GM19468 (cell line): ENCODE results near the gene PTPRN2.
"Not testable (repeated sequence)": the region's sequence is repeated elsewhere in the genome, so short reads cannot be mapped to it uniquely, and the experiment has no call there.

Experiments
- ATAC-seq: cut with Tn5 transposase; IDR thresholded peaks from one replicate; pipeline ENCODE4 v1.9.1; 2021; ENCODE audit warnings: mild to moderate bottlenecking, moderate library complexity, moderate number of reproducible peaks; ENCODE audit not compliant: unreplicated experiment; ENCODE audit errors: extremely low read depth

PTPRN2 gene

DNA sequence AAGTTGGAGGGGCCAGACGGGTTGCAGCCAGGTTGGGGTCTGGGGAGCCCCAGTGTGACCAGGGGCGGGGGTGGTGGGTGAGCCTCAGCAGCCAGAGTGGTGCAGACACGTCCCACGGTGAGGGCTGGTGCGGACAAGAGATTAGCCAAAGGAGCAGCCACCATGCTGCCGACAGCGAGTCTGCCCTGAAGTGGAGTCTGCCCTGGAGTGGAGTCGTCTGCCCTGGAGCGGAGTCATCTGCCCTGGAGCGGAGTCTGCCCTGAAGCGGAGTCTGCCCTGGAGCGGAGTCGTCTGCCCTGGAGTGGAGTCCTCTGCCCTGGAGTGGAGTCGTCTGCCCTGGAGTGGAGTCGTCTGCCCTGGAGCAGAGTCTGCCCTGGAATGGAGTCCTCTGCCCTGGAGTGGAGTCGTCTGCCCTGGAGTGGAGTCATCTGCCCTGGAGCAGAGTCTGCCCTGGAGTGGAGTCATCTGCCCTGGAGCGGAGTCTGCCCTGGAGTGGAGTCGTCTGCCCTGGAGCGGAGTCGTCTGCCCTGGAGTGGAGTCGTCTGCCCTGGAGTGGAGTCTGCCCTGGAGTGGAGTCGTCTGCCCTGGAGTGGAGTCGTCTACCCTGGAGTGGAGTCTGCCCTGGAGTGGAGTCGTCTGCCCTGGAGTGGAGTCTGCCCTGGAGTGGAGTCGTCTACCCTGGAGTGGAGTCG lies 64.3 kb downstream of the PTPRN2 start:
- ATAC-seq = not testable (repeated sequence)

- not testable (repeated sequence) for ATAC-seq
Measured at GRCh38 chr7:158521795-158522194, 65.8 kb downstream of the PTPRN2 start.

GRCh38 chr7:158520825-158521224 lies 66.8 kb downstream of the PTPRN2 start:
- ATAC-seq = no peak

- ATAC-seq = no peak
Measured at GRCh38 chr7:158519633-158520174, 67.9 kb downstream of the PTPRN2 start.

- no peak for ATAC-seq
Measured at GRCh38 chr7:158518980-158519632, 68.5 kb downstream of the PTPRN2 start.

GRCh38 chr7:158517571-158517970 lies 70.1 kb downstream of the PTPRN2 start:
- no peak for ATAC-seq

DNA sequence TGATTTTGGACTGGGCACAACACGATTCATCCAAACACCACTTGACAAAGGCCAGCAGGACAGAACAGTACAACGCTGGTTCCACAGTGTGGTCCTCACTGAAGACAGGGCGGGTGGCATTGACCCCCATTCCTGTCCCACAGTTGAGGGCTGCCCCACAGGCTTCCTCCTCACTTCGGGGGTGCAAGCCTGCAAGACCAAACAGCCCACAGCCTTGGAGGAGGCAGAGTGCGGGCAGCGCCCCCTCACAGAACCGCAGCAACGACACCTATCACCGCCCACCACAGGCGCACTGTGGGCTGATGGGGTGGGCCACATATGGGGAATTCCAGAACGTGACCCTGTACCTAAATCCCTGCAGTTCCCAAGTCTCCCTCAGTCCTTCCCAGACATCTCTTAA lies 70.6 kb downstream of the PTPRN2 start:
- ATAC-seq = no peak

GRCh38 chr7:158516524-158516923 lies 71.1 kb downstream of the PTPRN2 start:
- no peak for ATAC-seq

GRCh38 chr7:158512869-158513268 lies 74.8 kb downstream of the PTPRN2 start:
- no peak for ATAC-seq

DNA sequence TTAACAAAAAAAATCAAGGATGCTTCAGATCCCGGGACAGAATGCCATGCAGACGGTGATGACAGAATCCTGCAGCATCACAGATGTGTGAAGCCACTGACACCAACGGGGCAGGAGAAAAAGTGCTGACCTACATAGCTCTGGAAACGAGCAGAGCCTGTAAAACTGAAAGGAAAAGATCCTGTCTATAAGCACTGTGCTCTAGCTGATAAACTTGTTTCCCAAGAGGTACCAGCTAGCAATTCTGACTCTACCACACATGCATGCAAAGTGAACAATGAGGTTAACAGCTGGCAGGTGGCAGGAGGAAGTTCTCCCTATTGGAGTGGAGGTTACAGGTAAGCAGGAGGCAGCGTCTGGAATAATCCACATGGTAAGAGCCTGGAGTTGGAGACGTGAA lies 75.6 kb downstream of the PTPRN2 start:
- ATAC-seq = no peak

DNA sequence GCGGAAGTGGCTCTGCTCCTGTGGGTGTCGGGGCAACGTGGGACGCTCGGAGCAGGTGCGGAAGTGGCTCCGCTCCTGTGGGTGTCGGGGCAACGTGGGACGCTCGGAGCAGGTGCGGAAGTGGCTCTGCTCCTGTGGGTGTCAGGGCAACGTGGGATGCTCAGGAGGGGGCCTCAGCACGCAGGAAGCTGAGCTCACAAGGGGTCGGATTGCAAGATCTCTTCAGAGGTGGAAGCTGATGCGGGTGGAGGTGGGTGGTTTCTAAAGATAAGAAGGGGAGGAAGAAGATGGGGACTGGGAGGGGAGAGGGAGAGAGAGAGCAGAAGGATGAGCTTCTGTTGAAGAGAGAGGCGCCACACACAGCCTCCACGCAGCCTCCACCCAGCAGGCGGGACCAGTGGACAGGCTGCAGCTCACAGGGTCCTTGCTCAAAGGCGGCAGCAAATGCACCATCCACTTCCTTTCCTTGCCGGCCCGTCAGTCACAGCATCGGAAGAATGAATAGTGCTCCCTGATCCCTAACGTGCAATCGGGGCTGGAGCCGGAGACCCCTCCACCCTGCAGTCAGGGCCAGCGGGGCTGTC lies 78.7 kb downstream of the PTPRN2 start:
- no peak for ATAC-seq

DNA sequence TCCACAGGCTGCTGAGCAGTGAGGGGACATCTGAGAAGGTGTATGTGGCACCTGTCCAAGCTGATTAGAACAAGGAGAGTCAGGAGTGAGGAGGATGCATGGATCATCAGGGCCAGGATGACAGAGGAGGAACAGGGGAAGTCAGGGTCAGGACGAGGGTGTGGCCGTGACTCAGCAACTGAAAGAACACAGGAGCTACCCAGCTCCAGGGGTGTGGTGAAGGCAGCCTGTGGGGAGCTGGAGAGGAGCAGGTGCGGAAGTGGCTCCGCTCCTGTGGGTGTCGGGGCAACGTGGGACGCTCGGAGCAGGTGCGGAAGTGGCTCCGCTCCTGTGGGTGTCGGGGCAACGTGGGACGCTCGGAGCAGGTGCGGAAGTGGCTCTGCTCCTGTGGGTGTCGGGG lies 79.3 kb downstream of the PTPRN2 start:
- not testable (repeated sequence) for ATAC-seq

DNA sequence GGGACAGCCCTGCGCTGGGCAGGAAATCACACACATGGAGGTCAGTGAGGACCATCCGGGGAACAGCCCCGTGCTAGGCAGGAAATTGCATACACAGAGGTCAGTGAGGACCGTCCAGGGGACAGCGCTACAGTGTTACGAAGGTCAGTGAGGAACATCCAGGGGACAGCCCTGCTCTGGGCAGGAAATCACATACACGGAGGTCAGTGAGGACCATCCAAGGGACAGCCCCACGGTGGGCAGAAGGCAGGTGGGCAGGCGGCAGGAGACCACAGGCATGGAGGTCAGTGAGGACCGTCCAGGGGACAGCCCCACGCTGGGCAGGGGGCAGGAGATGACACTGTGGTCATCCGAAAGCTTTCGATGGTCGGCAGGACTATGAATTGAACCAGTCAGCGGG lies 79.7 kb downstream of the PTPRN2 start:
- no peak for ATAC-seq

- not testable (repeated sequence) for ATAC-seq
Measured at GRCh38 chr7:158507175-158507574, 80.4 kb downstream of the PTPRN2 start.

GRCh38 chr7:158506626-158507025 lies 81.0 kb downstream of the PTPRN2 start:
- ATAC-seq = no peak

GRCh38 chr7:158505683-158506082 lies 81.9 kb downstream of the PTPRN2 start:
- no peak for ATAC-seq

DNA sequence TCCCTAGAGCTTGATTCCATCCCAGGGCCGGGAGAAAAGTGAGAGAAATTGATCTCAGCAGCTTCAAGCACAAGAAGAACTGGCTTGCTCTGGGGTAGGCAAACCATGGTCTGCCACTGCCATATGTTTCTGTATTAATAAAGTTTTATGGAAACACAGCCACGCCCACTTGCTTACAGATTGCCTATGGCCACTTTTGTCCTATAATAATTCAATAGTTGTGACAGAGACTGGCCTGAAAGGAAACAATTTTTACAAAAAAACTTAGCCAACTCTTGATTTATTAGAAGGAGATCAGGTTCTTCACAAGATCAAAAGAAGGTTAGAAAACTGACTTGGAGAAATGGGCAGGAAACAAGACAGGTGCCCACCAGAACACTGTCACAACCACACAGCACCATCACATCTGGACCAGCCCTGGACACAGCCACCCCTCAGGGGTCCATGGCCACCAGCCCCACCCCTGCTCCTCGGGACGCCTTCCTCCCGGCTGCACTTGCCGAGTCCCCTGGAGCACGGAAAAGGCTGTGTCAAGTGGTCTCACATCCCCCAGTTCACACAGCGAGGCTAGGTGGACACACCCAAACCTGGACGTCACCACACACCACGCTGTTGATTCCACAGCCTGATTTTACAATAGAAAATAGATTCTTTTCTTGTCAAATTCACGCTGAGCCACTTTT lies 85.4 kb downstream of the PTPRN2 start:
- no peak for ATAC-seq

DNA sequence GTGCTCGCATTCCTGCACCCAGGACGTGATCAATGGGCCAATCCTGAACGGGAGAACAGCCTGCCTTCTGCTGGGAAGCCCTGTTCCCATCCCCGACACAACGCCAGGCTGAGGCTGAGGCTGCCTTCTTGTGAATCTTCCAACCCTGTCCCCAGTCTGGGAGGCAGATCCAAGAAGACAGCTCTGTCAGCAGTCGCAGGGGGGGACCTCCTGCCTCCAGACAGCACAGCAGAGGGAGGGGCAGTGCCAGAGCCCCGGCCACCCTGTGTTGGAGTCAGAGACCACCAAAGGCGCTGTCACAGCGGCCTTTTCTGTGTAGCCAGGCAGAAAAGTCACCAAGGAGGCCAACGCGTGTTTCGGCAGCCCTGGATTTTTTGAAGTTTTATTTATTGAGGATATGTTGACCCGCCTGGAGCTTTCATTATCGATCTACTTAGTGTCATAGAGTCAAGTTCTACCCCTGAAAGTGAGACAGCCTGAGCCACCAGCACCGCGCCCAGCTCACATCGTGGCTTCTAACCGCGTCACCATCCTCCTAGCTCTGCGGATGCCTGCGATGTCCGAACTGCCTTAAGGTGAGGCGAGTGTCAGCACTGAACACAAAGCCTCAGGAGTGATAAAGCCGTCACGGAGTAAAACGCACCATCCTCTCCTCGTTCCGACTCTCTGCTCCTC lies 86.1 kb downstream of the PTPRN2 start:
- no peak for ATAC-seq

GRCh38 chr7:158500651-158501052 lies 87.0 kb downstream of the PTPRN2 start:
- ATAC-seq = no peak

DNA sequence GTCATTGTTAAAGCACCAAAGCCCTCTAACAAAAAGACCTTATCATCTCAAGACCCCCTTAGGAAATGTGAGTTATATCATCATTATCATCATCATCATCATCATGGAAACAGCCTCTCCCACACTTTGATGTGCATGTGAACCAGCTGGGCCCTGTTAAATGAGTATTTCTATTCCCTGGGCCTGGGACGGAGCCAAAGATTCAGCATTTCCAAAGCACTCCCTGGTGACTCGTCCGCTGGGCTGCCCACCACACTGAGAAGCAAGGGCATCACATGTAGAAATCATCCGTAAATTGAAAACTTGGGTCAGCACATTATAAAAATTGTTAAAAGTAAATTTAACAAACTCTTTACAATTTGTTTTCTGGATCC lies 88.6 kb downstream of the PTPRN2 start:
- ATAC-seq = no peak
